Measurements from ENCODE around the gene TXLNA.
A peak's percentile ranks its signal among the peaks of the same experiment; 100 is the strongest.

Gene TXLNA

GRCh38 chr1:32241001-32241763, 61.7 kb downstream of the TXLNA start:
- no peaks in the 10 kb centered on the region for H3K9me3 Mint-ChIP-seq (ENCODE audit: low read depth)
- H3K36me3 Mint-ChIP-seq, result peaks cover under 1% of the 10 kb centered on the region
- H3K27ac Mint-ChIP-seq, result peak overlapping the region; percentile 22
- H3K4me1 Mint-ChIP-seq (ENCODE audit: low read depth), result peaks cover 15% of the 10 kb centered on the region
- no peaks in the 10 kb centered on the region for H3K27me3 Mint-ChIP-seq
- H3K4me3 Mint-ChIP-seq, result peak overlapping the region; percentile 87

GRCh38 chr1:32242341-32242851, 62.9 kb downstream of the TXLNA start:
- H3K36me3 Mint-ChIP-seq, result no peaks in the 10 kb centered on the region
- H3K27ac Mint-ChIP-seq, result no peak overlapping the region

GRCh38 chr1:32246888-32247273, 67.4 kb downstream of the TXLNA start, which contains the start of gene FAM167B:
TSS of gene FAM167B (plus strand) at chr1:32247222. CDS start at chr1:32247422, 200 bp downstream.
- peak within 1 kb of the TSS; percentile 95 for H3K27ac Mint-ChIP-seq
- H3K9me3 Mint-ChIP-seq (ENCODE audit: low read depth), result no peaks in the 10 kb centered on the region
- H3K36me3 Mint-ChIP-seq, result peaks cover 2% of the 10 kb centered on the region
- H3K27me3 Mint-ChIP-seq, result no peaks in the 10 kb centered on the region
- peak within 1 kb of the TSS; percentile 69 for H3K4me3 Mint-ChIP-seq
- H3K4me1 Mint-ChIP-seq (ENCODE audit: low read depth), result peaks cover 53% of the 10 kb centered on the region

More at GRCh38 chr1:32242341-32242851, 62.9 kb downstream of the TXLNA start:
- H3K4me1 Mint-ChIP-seq (ENCODE audit: low read depth), result peaks cover 24% of the 10 kb centered on the region
- peak overlapping the region; percentile 35 for H3K4me3 Mint-ChIP-seq
- no peaks in the 10 kb centered on the region for H3K9me3 Mint-ChIP-seq (ENCODE audit: low read depth)
- H3K27me3 Mint-ChIP-seq, result no peaks in the 10 kb centered on the region

DNA sequence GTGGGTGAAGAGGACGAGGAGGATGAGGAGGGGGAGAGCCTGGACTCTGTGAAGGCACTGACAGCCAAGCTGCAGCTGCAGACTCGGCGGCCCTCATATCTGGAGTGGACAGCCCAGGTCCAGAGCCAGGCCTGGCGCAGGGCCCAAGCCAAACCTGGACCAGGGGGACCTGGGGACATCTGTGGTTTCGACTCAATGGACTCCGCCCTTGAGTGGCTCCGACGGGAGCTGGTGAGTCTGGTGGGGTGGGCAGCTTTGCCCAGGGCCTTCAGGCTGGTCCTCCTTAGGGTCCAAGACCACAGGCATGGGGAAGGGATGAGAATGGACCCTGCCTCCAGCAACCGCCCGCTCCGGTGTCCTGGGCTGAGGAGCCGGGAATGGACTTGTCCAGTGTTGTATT, 68.0 kb downstream of the TXLNA start:
- Mint-ChIP-seq H3K4me3 (no peak overlapping the region), H3K27ac (peak overlapping the region; percentile 95), H3K4me1 (ENCODE audit: low read depth) (peaks cover 55% of the 10 kb centered on the region), H3K36me3 (peaks cover 2% of the 10 kb centered on the region), H3K27me3 (no peaks in the 10 kb centered on the region), H3K9me3 (ENCODE audit: low read depth) (no peaks in the 10 kb centered on the region)
